Thymus (tissue), 11 donors: ENCODE measurements around the gene MATR3. TPM values are rescaled to one million over a fixed set of nuclear protein-coding genes. Genes with fewer than 3 reads are reported as not detected.
A peak's percentile ranks its signal among the peaks of the same experiment; 100 is the strongest.
"Not testable (repeated sequence)": the region's sequence is repeated elsewhere in the genome, so short reads cannot be mapped to it uniquely, and the experiment has no call there.

Experiments
- DNase-seq, 9 donors: peaks; one replicate each; pipeline ENCODE4 v3.0.0-alpha.2; 2013; ENCODE audit warnings: low spot score in 9 of 9, low read depth in 6 of 9, missing footprints in 1 of 9
- H3K27ac ChIP-seq, 2 donors: one replicate each; pipeline ENCODE4 v1.5.1; 2013; ENCODE audit warnings: control low read depth in 1 of 2, low read depth in 1 of 2, low read length in 1 of 2, mild to moderate bottlenecking in 1 of 2, moderate library complexity in 1 of 2
- H3K27me3 ChIP-seq, 2 donors: one replicate each; pipeline ENCODE4 v1.5.1; 2013; ENCODE audit warnings: low read length in 1 of 2; ENCODE audit not compliant: control insufficient read depth in 2 of 2, insufficient read depth in 1 of 2
- H3K36me3 ChIP-seq, 2 donors: one replicate each; pipeline ENCODE4 v1.5.1; 2013; ENCODE audit warnings: low read length in 1 of 2, mild to moderate bottlenecking in 1 of 2, moderate library complexity in 1 of 2; ENCODE audit not compliant: control insufficient read depth in 2 of 2, insufficient read depth in 2 of 2
- H3K4me1 ChIP-seq, 2 donors: one replicate each; pipeline ENCODE4 v1.5.1; 2013; ENCODE audit warnings: low read length in 2 of 2; ENCODE audit not compliant: control insufficient read depth in 2 of 2, insufficient read depth in 2 of 2
- H3K4me3 ChIP-seq, 2 donors: one replicate each; pipeline ENCODE4 v1.5.1; 2013; ENCODE audit warnings: low read length in 2 of 2, control low read depth in 1 of 2, mild to moderate bottlenecking in 1 of 2
- H3K9me3 ChIP-seq, 2 donors: one replicate each; pipeline ENCODE4 v1.5.1; 2013; ENCODE audit warnings: low read length in 1 of 2, mild to moderate bottlenecking in 1 of 2; ENCODE audit not compliant: control insufficient read depth in 2 of 2, insufficient read depth in 1 of 2
- WGBS: extraction: QIAGEN DNeasy Blood & Tissue Kit; methylation state at CpG from one replicate; pipeline ENCODE4 v1.1.7; 2013; 5-methylcytosine and 5-hydroxymethylcytosine counted together
- polyA plus RNA-seq: library from polyadenylated mRNA; stranded (reverse); fragments of 200-250 nt; gene quantifications from one replicate; pipeline ENCODE4 v1.2.3, GENCODE V29; 2013
- total RNA-seq: library from RNA; stranded (reverse); fragments of 120-200 nt; gene quantifications from one replicate; pipeline ENCODE4 v1.2.4, GENCODE V29; 2013
- donor health status: healthy.

Gene MATR3
- total and polyA plus RNA-seq, 2 donors, result 253 to 378 TPM

DNA sequence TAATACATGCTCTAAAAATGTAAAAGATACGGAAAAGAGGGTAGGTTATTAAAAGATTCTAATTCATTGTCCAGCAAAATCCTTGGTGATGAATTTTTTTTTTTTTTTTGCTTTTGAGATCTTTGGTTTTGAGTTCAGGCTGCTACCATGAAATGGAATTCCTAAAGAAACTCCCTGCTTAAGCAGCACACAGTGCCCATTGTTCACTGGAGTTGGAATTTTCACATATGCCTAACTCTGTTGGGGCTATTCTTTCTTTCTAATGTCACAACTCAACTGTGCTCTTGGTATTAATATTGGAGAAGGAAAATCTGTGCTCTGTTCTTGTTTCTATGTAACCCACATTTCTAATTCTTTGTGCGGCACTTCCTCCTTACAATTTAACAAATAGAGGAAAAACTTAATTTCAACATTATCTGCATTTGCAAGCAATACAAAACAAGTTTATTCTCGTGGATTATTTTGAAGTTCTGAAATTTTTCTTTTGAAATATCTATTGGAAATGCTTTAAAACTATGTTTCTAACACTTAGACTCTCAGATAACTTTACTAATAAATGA, 21.6 kb downstream of the MATR3 start:
- no peaks in the 10 kb centered on the region for H3K4me1 ChIP-seq
- no peak overlapping the region for H3K4me3 ChIP-seq
- H3K36me3 ChIP-seq, result peaks cover 32 to 54% of the 10 kb centered on the region in 2 donors
- WGBS, result 97% methylated on average over 3 of the region's 3 CpGs
- no peak for DNase-seq
- peaks cover 0 to 3% of the 10 kb centered on the region in 2 donors for H3K9me3 ChIP-seq
- H3K27me3 ChIP-seq, result no peaks in the 10 kb centered on the region
- H3K27ac ChIP-seq, result no peak overlapping the region

DNA sequence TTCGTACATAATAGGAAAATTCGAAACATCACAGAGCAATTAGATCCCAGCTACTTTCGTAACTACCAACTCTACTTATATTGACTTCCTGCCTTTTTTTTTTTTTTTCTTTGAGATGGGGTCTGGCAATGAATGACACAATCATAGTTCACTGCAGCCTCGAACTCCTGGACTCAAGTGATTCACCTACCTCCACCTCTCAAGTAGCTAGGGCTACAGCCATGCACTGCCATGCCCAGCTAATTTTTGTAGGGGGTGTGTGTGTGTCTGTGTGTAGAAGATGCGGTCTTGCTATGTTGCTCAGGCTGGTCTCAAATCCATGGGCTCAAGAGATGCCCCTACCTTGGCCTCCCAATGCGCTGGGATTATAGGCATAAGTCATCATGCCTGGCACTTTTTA, 42.3 kb downstream of the MATR3 start:
- H3K4me1 ChIP-seq, result peaks cover 0 to 2% of the 10 kb centered on the region in 2 donors
- no peak for DNase-seq
- H3K27ac ChIP-seq, result no peak overlapping the region
- 90% methylated on average over 6 of the region's 6 CpGs for WGBS
- peaks cover 6 to 33% of the 10 kb centered on the region in 2 donors for H3K36me3 ChIP-seq
- H3K27me3 ChIP-seq, result no peaks in the 10 kb centered on the region
- no peaks in the 10 kb centered on the region for H3K9me3 ChIP-seq
- H3K4me3 ChIP-seq, result no peak overlapping the region

- H3K4me3 ChIP-seq, result no peak overlapping the region
- DNase-seq, result no peak
- no peaks in the 10 kb centered on the region for H3K27me3 ChIP-seq
- H3K9me3 ChIP-seq, result no peaks in the 10 kb centered on the region
- peaks cover 8 to 19% of the 10 kb centered on the region in 2 donors for H3K4me1 ChIP-seq
- H3K36me3 ChIP-seq, result peaks cover 0 to 9% of the 10 kb centered on the region in 2 donors
- WGBS, result 93% methylated on average over 2 of the region's 2 CpGs
- H3K27ac ChIP-seq, result no peak overlapping the region
These were observed 46.5 kb downstream of the MATR3 start for GRCh38 chr5:139340051-139340450.

DNA sequence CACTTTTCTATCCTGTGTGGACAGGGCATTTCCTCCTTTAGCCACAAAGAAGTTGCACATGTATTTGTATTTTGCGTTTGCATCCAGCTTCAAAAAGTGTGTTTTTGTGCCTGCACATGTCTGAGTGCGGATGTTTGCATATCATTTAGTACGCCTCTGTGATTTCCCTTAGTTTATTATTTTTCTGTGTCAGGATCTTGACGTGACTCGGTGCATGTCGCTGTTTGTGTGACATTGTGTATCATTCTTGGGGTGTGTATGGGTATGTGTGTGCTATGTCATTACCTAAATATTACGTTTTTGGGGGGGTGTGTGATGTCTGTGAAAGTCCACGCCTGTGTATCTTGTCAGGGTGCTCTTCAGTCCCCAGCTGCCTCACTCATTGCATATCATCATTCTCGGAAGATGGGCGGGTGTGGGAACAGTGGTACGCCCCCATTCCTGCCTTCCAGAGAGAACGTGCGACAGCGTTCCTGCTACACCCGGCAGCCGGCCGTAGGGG, 47.7 kb downstream of the MATR3 start:
- Histone ChIP-seq H3K4me1 (peaks cover 8 to 19% of the 10 kb centered on the region in 2 donors), H3K9me3 (no peaks in the 10 kb centered on the region), H3K27me3 (no peaks in the 10 kb centered on the region), H3K36me3 (peaks cover 0 to 13% of the 10 kb centered on the region in 2 donors), H3K4me3 (peak overlapping the region; percentile 72 to 85), H3K27ac (no peak overlapping the region)
- WGBS, result 6% methylated on average over 17 of the region's 17 CpGs
- DNase-seq, result peak in 1 of 9 donors; percentile 6

- WGBS, result under 1% methylated on average over 66 of the region's 66 CpGs
- H3K27me3 ChIP-seq, result no peaks in the 10 kb centered on the region
- peaks cover 6 to 13% of the 10 kb centered on the region in 2 donors for H3K36me3 ChIP-seq
- peak within 1 kb of the TSS; percentile 72 to 85 for H3K4me3 ChIP-seq
- H3K9me3 ChIP-seq, result no peaks in the 10 kb centered on the region
- H3K4me1 ChIP-seq, result peaks cover 8 to 19% of the 10 kb centered on the region in 2 donors
- peak; percentile 93 to 100 (median 99) for DNase-seq
- peak within 1 kb of the TSS; percentile 96 to 99 for H3K27ac ChIP-seq
These were observed 48.3 kb downstream of the MATR3 start, which contains the start of gene PAIP2 for GRCh38 chr5:139341689-139342422. TSS of gene PAIP2 (plus strand) at chr5:139341854. CDS start at chr5:139363785, 21,931 bp downstream.

DNA sequence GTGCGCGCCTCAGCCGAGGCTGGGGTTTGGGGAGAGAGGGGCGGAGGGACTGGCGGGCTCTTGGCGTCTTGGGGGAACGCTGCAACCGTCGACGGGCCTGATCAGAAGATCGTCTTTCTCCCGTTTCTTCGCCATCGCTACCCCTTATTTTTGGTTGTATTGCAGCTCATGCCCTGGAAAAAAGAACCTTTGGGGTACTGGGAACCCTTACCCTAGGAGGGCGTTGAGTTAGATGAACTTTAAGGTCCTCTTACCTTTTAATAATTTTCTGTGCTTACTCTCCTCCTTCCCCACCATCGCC, 48.8 kb downstream of the MATR3 start:
- under 1% methylated on average over 16 of the region's 16 CpGs for WGBS
- H3K27ac ChIP-seq, result peak overlapping the region; percentile 96 to 99
- H3K4me1 ChIP-seq, result peaks cover 8 to 19% of the 10 kb centered on the region in 2 donors

DNA sequence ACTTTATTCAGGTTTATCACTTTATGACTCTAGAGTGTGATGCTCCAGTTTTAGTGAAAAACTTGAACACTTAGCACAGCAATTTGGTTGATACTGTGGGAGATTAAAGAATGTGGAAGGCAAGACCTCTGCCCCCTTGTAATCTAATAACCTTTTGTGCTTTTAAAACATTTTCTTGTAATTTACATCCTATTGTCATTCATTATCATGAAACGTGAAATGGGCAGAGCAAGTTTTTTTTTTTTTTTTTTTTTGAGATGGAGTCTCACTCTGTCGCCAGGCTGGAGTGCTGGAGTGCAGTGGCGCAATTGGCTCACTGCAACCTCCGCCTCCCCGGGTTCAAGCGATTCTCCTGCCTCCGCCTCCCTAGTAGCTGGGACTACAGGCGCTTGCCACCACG, 49.9 kb downstream of the MATR3 start:
- Histone ChIP-seq H3K4me3 (peak overlapping the region; percentile 72 to 85), H3K9me3 (no peaks in the 10 kb centered on the region), H3K4me1 (peaks cover 8 to 19% of the 10 kb centered on the region in 2 donors), H3K27ac (peak overlapping the region in 1 of 2 donors; percentile 96), H3K36me3 (peaks cover 7 to 22% of the 10 kb centered on the region in 2 donors), H3K27me3 (no peaks in the 10 kb centered on the region)
- WGBS, result 90% methylated on average over 9 of the region's 9 CpGs
- DNase-seq, result no peak

More for the DNA sequence above, 48.8 kb downstream of the MATR3 start:
- no peaks in the 10 kb centered on the region for H3K9me3 ChIP-seq
- peaks cover 7 to 14% of the 10 kb centered on the region in 2 donors for H3K36me3 ChIP-seq
- DNase-seq, result no peak
- H3K4me3 ChIP-seq, result peak overlapping the region; percentile 72 to 85
- no peaks in the 10 kb centered on the region for H3K27me3 ChIP-seq

- DNase-seq, result no peak
- Histone ChIP-seq H3K36me3 (peaks cover 7 to 22% of the 10 kb centered on the region in 2 donors), H3K9me3 (no peaks in the 10 kb centered on the region), H3K4me3 (no peak overlapping the region), H3K27me3 (no peaks in the 10 kb centered on the region), H3K27ac (no peak overlapping the region), H3K4me1 (peaks cover 8 to 19% of the 10 kb centered on the region in 2 donors)
- WGBS, result 72% methylated on average over 2 of the region's 2 CpGs
These were observed 50.6 kb downstream of the MATR3 start for GRCh38 chr5:139344177-139344576.

DNA sequence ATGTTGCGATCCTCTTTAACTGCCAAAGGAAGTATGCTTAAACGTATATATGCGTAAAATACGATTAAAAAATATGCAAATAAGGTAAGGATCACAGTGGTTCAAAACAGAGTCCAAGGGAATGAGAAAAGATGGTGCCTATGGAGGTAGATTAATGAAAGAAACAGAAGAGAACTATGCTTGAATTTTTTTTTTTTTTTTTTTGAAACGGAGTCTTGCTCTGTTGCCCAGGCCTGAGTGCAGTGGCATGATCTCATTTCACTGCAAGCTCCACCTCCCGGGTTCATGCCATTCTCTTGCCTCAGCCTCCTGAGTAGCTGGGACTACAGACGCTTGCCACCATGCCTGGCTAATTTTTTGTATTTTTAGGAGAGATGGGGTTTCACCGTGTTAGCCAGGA, 51.9 kb downstream of the MATR3 start:
- H3K27me3 ChIP-seq, DNase-seq, H3K4me3 ChIP-seq, H3K27ac ChIP-seq, H3K9me3 ChIP-seq: not testable (repeated sequence)
- 98% methylated on average over 8 of the region's 8 CpGs for WGBS
- peaks cover 7 to 22% of the 10 kb centered on the region in 2 donors for H3K36me3 ChIP-seq
- H3K4me1 ChIP-seq, result peaks cover 8 to 19% of the 10 kb centered on the region in 2 donors
